GM21381 (cell line): ENCODE results near the gene WDR53.
"Not testable (repeated sequence)": the region's sequence is repeated elsewhere in the genome, so short reads cannot be mapped to it uniquely, and the experiment has no call there.

Experiments
- ATAC-seq: cut with Tn5 transposase; IDR thresholded peaks from one replicate; pipeline ENCODE4 v1.9.1; 2021; ENCODE audit warnings: mild to moderate bottlenecking, moderate library complexity; ENCODE audit not compliant: unreplicated experiment

The WDR53 gene

GRCh38 chr3:196518966-196519717, 49.2 kb downstream of the WDR53 start:
- no peak for ATAC-seq

GRCh38 chr3:196517919-196518318, 50.4 kb downstream of the WDR53 start:
- ATAC-seq: no peak

DNA sequence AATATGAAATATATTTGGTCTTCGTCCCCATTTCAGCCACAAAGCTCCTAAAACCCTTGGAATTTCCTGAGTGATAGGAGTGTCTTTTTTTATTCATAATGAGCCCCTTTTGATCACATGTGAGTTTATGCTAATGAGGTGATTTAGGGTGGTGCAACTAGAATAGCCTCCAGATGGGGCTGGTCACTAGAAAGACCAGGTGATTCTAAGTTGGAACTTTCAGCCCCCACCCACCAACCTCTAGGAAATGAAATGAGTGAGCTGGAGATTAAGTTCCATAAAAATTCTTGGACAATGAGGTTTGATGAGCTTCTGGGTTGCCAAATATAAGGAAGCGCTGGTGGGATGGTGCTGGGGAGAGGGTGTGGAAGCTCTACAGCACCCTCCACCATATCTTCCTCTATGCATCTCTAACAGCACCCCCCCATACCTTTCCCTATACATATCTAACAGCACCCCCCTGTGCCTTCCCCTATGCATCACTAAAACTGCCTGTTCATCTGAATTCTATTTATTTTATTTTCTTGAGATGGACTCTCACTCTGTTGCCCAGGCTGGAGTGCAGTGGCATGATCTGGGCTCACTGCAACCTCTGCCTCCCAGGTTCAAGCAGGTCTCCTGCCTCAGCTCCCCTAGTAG, 51.1 kb downstream of the WDR53 start:
- ATAC-seq: no peak

- ATAC-seq: no peak
Observed at GRCh38 chr3:196514913-196515621, 53.3 kb downstream of the WDR53 start, which contains the start of gene SMCO1. SMCO1 (minus strand) TSS chr3:196515346; CDS start chr3:196515209, 137 bp downstream.

DNA sequence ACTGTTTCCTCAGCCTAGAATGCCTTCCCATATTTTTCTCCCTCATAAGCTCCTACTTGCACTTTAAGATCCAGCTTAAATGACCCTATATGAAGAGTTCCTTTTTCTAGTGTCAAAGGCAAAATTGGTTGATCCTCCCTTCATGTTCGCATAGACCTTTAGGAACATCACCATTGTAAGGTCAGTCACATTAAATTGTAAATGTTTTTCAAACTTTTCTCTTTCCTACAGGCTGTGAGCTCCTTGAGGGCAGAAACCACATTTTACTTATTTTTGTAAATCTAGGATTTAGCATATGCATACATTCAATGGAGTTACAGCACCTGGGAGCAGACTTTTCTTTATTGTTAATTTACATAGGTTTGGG, 54.0 kb downstream of the WDR53 start:
- ATAC-seq: no peak

GRCh38 chr3:196513697-196514349, 54.5 kb downstream of the WDR53 start:
- ATAC-seq: no peak

- not testable (repeated sequence) for ATAC-seq
Observed at GRCh38 chr3:196511646-196512425, 56.5 kb downstream of the WDR53 start.

DNA sequence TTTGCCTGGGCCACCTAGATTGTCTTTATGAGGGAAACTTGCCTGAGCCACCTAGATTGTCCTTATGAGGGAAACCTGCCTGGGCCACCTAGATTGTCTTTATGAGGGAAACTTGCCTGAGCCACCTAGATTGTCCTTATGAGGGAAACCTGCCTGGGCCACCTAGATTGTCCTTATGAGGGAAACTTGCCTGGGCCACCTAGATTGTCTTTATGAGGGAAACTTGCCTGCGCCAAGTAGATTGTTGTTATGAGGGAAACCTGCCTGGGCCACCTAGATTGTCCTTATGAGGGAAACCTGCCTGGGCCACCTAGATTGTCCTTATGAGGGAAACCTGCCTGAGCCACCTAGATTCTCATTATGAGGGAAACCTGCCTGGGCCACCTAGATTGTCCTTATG, 57.2 kb downstream of the WDR53 start:
- ATAC-seq: not testable (repeated sequence)

- ATAC-seq: no peak
Observed at GRCh38 chr3:196506687-196507086, 61.7 kb downstream of the WDR53 start.

GRCh38 chr3:196504556-196504955, 63.8 kb downstream of the WDR53 start:
- ATAC-seq: no peak
